T-helper 2 cell treated with Interferon-gamma antibody and Interleukin-4, amounts not matched to agents 5 μg/mL and 100 μg/mL, for 36 hours (primary cell): Measurements from ENCODE around the gene NPY5R.

Experiments
- DNase-seq: peaks from one replicate; pipeline ENCODE4 v3.0.0; 2021; ENCODE audit warnings: low spot score
- H3K27ac Mint-ChIP-seq: one replicate; pipeline ENCODE4 v1.8.0; 2021; ENCODE audit warnings: mild to moderate bottlenecking, mixed read lengths
- H3K27me3 Mint-ChIP-seq: one replicate; pipeline ENCODE4 v1.8.0; 2021; ENCODE audit warnings: low read depth, mixed read lengths
- H3K36me3 Mint-ChIP-seq: one replicate; pipeline ENCODE4 v1.8.0; 2021; ENCODE audit warnings: low read depth, mixed read lengths
- H3K4me1 Mint-ChIP-seq: one replicate; pipeline ENCODE4 v1.8.0; 2021; ENCODE audit warnings: low read depth, mixed read lengths
- H3K4me3 Mint-ChIP-seq: one replicate; pipeline ENCODE4 v1.8.0; 2022; ENCODE audit warnings: mild to moderate bottlenecking, moderate library complexity, mixed read lengths
- H3K9me3 Mint-ChIP-seq: one replicate; pipeline ENCODE4 v1.8.0; 2021; ENCODE audit warnings: mixed read lengths

The NPY5R gene

GRCh38 chr4:163400911-163401310, 57.2 kb downstream of the NPY5R start:
- no peaks in the 10 kb centered on the region for H3K4me1 Mint-ChIP-seq
- H3K36me3 Mint-ChIP-seq, result no peaks in the 10 kb centered on the region
- no peak for DNase-seq
- no peaks in the 10 kb centered on the region for H3K9me3 Mint-ChIP-seq
- no peaks in the 10 kb centered on the region for H3K27me3 Mint-ChIP-seq
- H3K27ac Mint-ChIP-seq, result no peak overlapping the region
- H3K4me3 Mint-ChIP-seq, result no peak overlapping the region
